Heart left ventricle (tissue), 16 donors: Measurements from ENCODE around the gene NPHP4. TPM values are rescaled to one million over a fixed set of nuclear protein-coding genes. Genes with fewer than 3 reads are reported as not detected.

Experiments
- ATAC-seq, 4 donors: fragments of 200-7000 bp; cut with Tn5 transposase; one replicate each; pipeline ENCODE4 v1.9.1; 2020 to 2022; ENCODE audit warnings: moderate library complexity in 4 of 4, mild to moderate bottlenecking in 3 of 4, moderate number of reproducible peaks in 1 of 4
- DNase-seq, 5 donors: peaks; one replicate each; pipeline ENCODE4 v3.0.0-alpha.2; 2020
- H3K27ac ChIP-seq, 12 donors: fragments of 200-600 bp; sonication (generic) in 4 of 12; one replicate each; pipeline versions ENCODE4 v1.5.0 to v1.8.0; 2016 to 2022; ENCODE audit warnings: mild to moderate bottlenecking in 2 of 12
- H3K27me3 ChIP-seq, 9 donors: fragments of 200-600 bp; sonication (generic) in 2 of 9; one replicate each; pipeline versions ENCODE4 v1.5.1 to v1.8.0; 2016 to 2022; ENCODE audit warnings: mild to moderate bottlenecking in 3 of 9
- H3K36me3 ChIP-seq, 9 donors: fragments of 200-600 bp; sonication (generic) in 2 of 9; one replicate each; pipeline versions ENCODE4 v1.5.0 to v1.8.0; 2018 to 2022; ENCODE audit warnings: mild to moderate bottlenecking in 2 of 9
- H3K4me1 ChIP-seq, 12 donors: fragments of 200-600 bp; sonication (generic) in 4 of 12; one replicate each; pipeline versions ENCODE4 v1.5.0 to v1.8.0; 2016 to 2022; ENCODE audit warnings: mild to moderate bottlenecking in 3 of 12
- H3K4me3 ChIP-seq, 12 donors: fragments of 200-600 bp; sonication (generic) in 4 of 12; one replicate each; pipeline versions ENCODE4 v1.5.0 to v1.8.0; 2017 to 2022; ENCODE audit warnings: mild to moderate bottlenecking in 9 of 12, moderate library complexity in 4 of 12
- H3K9me3 ChIP-seq, 12 donors: fragments of 200-600 bp; sonication (generic) in 4 of 12; one replicate each; pipeline versions ENCODE4 v1.5.0 to v1.8.0; 2016 to 2022; ENCODE audit warnings: mild to moderate bottlenecking in 1 of 12
- CTCF ChIP-seq, 12 donors: fragments of 200-600 bp; sonication (generic) in 4 of 12; IDR thresholded peaks; one replicate each; pipeline versions ENCODE4 v1.5.0 to v1.8.0; 2018 to 2022; ENCODE audit warnings: antibody characterized with exemption in 12 of 12, mild to moderate bottlenecking in 5 of 12
- POLR2A ChIP-seq, 2 donors: fragments of 450-650 bp; IDR thresholded peaks; one replicate each; pipeline ENCODE4 v1.6.1; 2017; ENCODE audit warnings: antibody characterized with exemption in 2 of 2, mild to moderate bottlenecking in 2 of 2, moderate library complexity in 2 of 2
- WGBS, 4 donors: extraction: QIAGEN DNeasy Blood & Tissue Kit in 2 of 4; methylation state at CpG; one replicate each; pipeline versions ENCODE4 v1.1.5 to v1.1.7; 2013 to 2018; 5-methylcytosine and 5-hydroxymethylcytosine counted together
- intact Hi-C, 10 donors: fragments of 100-400 bp; cut with DNase I; formaldehyde crosslinking; loops; one replicate each; pipeline versions ENCODE4 v1.11.1 to v1.14.2; 2022
- polyA plus RNA-seq, 2 donors: library from polyadenylated mRNA; stranded (reverse); fragments of 200-250 nt; gene quantifications; one replicate each; pipeline ENCODE4 v1.2.3, GENCODE V29; 2013
- total RNA-seq, 9 donors: library from RNA; depleted of rRNA in 2 of 9; stranded (reverse); fragments of >200 nt in 2 of 9; fragmentation: NEBNext Ultra II Directional in 3 of 9; extraction: Animal tissue kit (Norgen Biotek cat#: 25700) in 3 of 9; gene quantifications; one replicate each; pipeline versions ENCODE4 v1.1.0 to v1.2.4, GENCODE V29; 2016 to 2023
- donor health status: ischemic (EF 13 %, LVEDD 7.1; RV severe dilation, severe dysfunction).
- donor health status: healthy with polysubstance abuse.
- donor health status: DM: no; HTN: yes; CAD: no.
- donor health status: DM: no; HTN: no; CAD: no.
- donor health status: ischemic (EF 25% LVEDD 6.9; RV normal size, moderate dysfunction).
- donor health status: ischemic (EF 25% LVEDD 5.7; RV mildly dilated, moderate dysfunction).
- donor health status: healthy.
- donor health status: DM: yes; HTN: yes; CAD: no.
- donor health status: ischemic (EF 35%, LVEDD 5.7; RV mildly dilated, moderate dysfunction).
- donor health status: nonischemic (EF 11% LVEDD 7.7; RV severe dilation, severe dysfunction).
- donor health status: DM: yes; HTN: yes; CAD: no.
- donor health status: PGD.
- donor health status: ischemic (EF 29% LVEDD 5.4; RV normal size, mild dysfunction).
- donor health status: nonischemic (EF 23%, LVEDD 6.1; RV moderate dilation, normal function).

The NPHP4 gene
- total and polyA plus RNA-seq, 11 donors: 2.1 to 6.3 (median 3.1) TPM

DNA sequence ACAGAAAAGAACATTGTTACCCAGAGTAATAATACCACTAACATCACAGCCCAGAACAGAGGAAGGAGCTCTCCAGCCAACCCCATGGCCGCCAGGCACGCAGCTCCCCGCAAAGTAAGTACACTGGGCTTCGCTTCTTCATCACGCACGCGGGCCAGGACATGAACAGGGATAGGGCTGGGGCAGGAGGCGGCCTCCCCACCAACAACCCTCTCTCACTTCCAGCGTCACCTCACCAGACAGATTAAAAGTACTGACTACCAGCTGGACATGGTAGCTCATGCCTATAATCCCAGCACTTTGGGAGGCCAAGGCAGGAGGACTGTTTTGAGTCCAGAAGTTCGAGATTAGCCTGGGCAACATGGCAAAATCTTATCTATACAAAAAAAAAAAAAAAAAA is 78.3 kb downstream of the NPHP4 start:
- Histone ChIP-seq H3K36me3 (peaks cover 0 to 3% (median 0%) of the 10 kb centered on the region in 9 donors), H3K4me1 (peaks cover 0 to 6% (median 0%) of the 10 kb centered on the region in 12 donors), H3K27me3 (no peaks in the 10 kb centered on the region), H3K27ac (no peak overlapping the region), H3K9me3 (no peaks in the 10 kb centered on the region), H3K4me3 (no peak overlapping the region)
- intact Hi-C loops: loop anchor here in 5 of 10 donors (5.0 to 10.0 kb wide), 3 partner anchors 399 to 1259 kb away; partner anchors contain the start of gene AJAP1 (in 1 of the 5)
- DNase-seq: no peak
- TF ChIP-seq POLR2A (IDR thresholded peaks at IDR 0.05): no peak
- TF ChIP-seq CTCF (IDR thresholded peaks at IDR 0.05): no peak
- ATAC-seq: no peak
- WGBS, 4 donors: 91 to 98% (median 96%) methylated on average over 10 of the region's 10 CpGs

- H3K27me3 ChIP-seq: no peaks in the 10 kb centered on the region
- DNase-seq (no peak), ATAC-seq (no peak)
- peaks cover 0 to 3% (median 0%) of the 10 kb centered on the region in 9 donors for H3K36me3 ChIP-seq
- TF ChIP-seq CTCF (IDR thresholded peaks at IDR 0.05): no peak
- TF ChIP-seq POLR2A (IDR thresholded peaks at IDR 0.05): no peak
- H3K4me1 ChIP-seq: peaks cover 0 to 6% (median 0%) of the 10 kb centered on the region in 12 donors
- no peaks in the 10 kb centered on the region for H3K9me3 ChIP-seq
- 84 to 88% (median 86%) methylated on average over 14 of the region's 14 CpGs for WGBS, 4 donors
- H3K27ac ChIP-seq: no peak overlapping the region
- intact Hi-C loops: loop anchor here in 5 of 10 donors (5.0 to 10.0 kb wide), 3 partner anchors 398 to 1258 kb away; partner anchors contain the start of gene AJAP1 (in 1 of the 5)
- H3K4me3 ChIP-seq: no peak overlapping the region
These were observed 79.0 kb downstream of the NPHP4 start for GRCh38 chr1:5913078-5913845.

GRCh38 chr1:5911871-5912271 is 80.4 kb downstream of the NPHP4 start:
- DNase-seq (no peak), ATAC-seq (no peak)
- Histone ChIP-seq H3K4me3 (no peak overlapping the region), H3K4me1 (peaks cover 0 to 6% (median 0%) of the 10 kb centered on the region in 12 donors), H3K9me3 (no peaks in the 10 kb centered on the region), H3K36me3 (peaks cover 0 to 3% (median 0%) of the 10 kb centered on the region in 9 donors), H3K27ac (no peak overlapping the region), H3K27me3 (no peaks in the 10 kb centered on the region)
- TF ChIP-seq POLR2A (IDR thresholded peaks at IDR 0.05) (no peak), CTCF (IDR thresholded peaks at IDR 0.05) (no peak)
- WGBS, 4 donors: 92 to 97% (median 96%) methylated on average over 19 of the region's 19 CpGs
- intact Hi-C loops: loop anchor here in 5 of 10 donors (5.0 to 10.0 kb wide), 3 partner anchors 397 to 1257 kb away; partner anchors contain the start of gene AJAP1 (in 1 of the 5)

DNA sequence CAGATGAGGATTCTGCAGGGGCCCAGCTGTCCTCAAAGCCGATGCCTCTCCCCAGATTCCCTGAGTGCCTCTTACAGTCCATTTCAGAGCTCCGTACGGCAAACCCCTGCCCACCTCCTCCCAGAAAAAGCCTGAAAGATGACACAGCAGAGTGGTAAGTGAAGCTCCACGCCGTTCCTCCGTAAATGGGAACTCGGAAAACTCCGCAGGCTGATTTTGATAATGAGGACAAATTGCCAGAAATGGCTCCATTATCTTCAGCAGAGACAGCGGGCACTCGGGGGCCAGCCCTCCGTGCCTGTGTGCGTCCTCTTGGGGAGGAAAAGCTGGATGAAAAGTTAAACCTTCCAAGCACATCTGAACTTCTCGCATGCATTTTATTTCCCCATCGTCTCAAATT is 81.1 kb downstream of the NPHP4 start:
- DNase-seq (no peak), ATAC-seq (no peak)
- 83 to 93% (median 88%) methylated on average over 14 of the region's 14 CpGs for WGBS, 4 donors
- Histone ChIP-seq H3K36me3 (peaks cover 0 to 7% (median 0%) of the 10 kb centered on the region in 9 donors), H3K9me3 (no peaks in the 10 kb centered on the region), H3K27ac (no peak overlapping the region), H3K4me1 (peaks cover 0 to 6% (median 0%) of the 10 kb centered on the region in 12 donors), H3K27me3 (no peaks in the 10 kb centered on the region), H3K4me3 (no peak overlapping the region)
- intact Hi-C loops: loop anchor here in 5 of 10 donors (5.0 to 10.0 kb wide), 3 partner anchors 396 to 1256 kb away; partner anchors contain the start of gene AJAP1 (in 1 of the 5)
- TF ChIP-seq POLR2A (IDR thresholded peaks at IDR 0.05) (no peak), CTCF (IDR thresholded peaks at IDR 0.05) (no peak)
